HEK293 (cell line): ENCODE data around the gene CEP120.

ENCODE experiments used
- CTCF ChIA-PET: fragments of 350-600 bp; formaldehyde crosslinking; extraction: SDS; loops from one replicate; lab custom pipeline; 2021; ENCODE audit warnings: antibody characterized with exemption; lab: Yijun Ruan, JAX
- POLR2A ChIA-PET: fragments of 300-600 bp; formaldehyde crosslinking; extraction: SDS; loops from one replicate; lab custom pipeline; 2020; ENCODE audit warnings: antibody characterized with exemption, inconsistent platforms; lab: Yijun Ruan, JAX
- H3K27ac ChIP-seq: fragments of 200-500 bp; sonication (Bioruptor generic); 2 replicates; pipeline ENCODE4 v1.5.1; 2014; ENCODE audit warnings: low read depth, low read length, control low read depth, inconsistent platforms; ENCODE audit errors: extremely low read depth
- H3K36me3 ChIP-seq, 2 experiments: fragments of 200-500 bp in 1 of 2; sonication (Bioruptor generic) in 1 of 2; 1 replicate in 1 of 2; 2 replicates in 1 of 2; pipeline ENCODE4 v1.5.1; 2014 to 2017; ENCODE audit warnings: inconsistent platforms in 2 of 2, low read length in 2 of 2; ENCODE audit not compliant: control insufficient read depth in 2 of 2, insufficient read depth in 1 of 2
- H3K4me1 ChIP-seq: fragments of 200-500 bp; sonication (Bioruptor generic); 2 replicates; pipeline ENCODE4 v1.5.1; 2014; ENCODE audit warnings: mild to moderate bottlenecking, low read length, inconsistent platforms; ENCODE audit not compliant: control insufficient read depth, insufficient read depth
- H3K4me3 ChIP-seq: 2 replicates; pipeline ENCODE4 v1.5.1; 2011; ENCODE audit warnings: low read depth, mild to moderate bottlenecking, control low read depth, low read length, moderate library complexity
- H3K9me3 ChIP-seq: fragments of 200-500 bp; sonication (Bioruptor generic); 2 replicates; pipeline ENCODE4 v1.5.1; 2014; ENCODE audit warnings: low read depth, low read length, inconsistent platforms; ENCODE audit not compliant: control insufficient read depth, insufficient read depth
- FEZF1 ChIP-seq: fragments of 450-650 bp; formaldehyde crosslinking; IDR thresholded peaks from 2 replicates; pipeline ENCODE4 v1.5.1; 2016; ENCODE audit warnings: missing biosample characterization, missing genetic modification characterization
- REPIN1 ChIP-seq: fragments of 450-650 bp; formaldehyde crosslinking; IDR thresholded peaks from 2 replicates; pipeline ENCODE4 v1.5.1; 2017; ENCODE audit warnings: missing biosample characterization, missing genetic modification characterization, low read depth
- SCRT1 ChIP-seq: fragments of 450-650 bp; formaldehyde crosslinking; IDR thresholded peaks from 2 replicates; pipeline ENCODE4 v1.5.1; 2016; ENCODE audit warnings: missing biosample characterization, missing genetic modification characterization, borderline replicate concordance
- SCRT2 ChIP-seq: fragments of 450-650 bp; formaldehyde crosslinking; IDR thresholded peaks from 2 replicates; pipeline ENCODE4 v1.5.1; 2016; ENCODE audit warnings: missing biosample characterization, missing genetic modification characterization
- TCF7L2 ChIP-seq: IDR thresholded peaks from 2 replicates; pipeline ENCODE4 v1.6.1; 2011; ENCODE audit warnings: low read depth, mild to moderate bottlenecking, inconsistent platforms, low read length, moderate library complexity, borderline replicate concordance
- ZBTB44 ChIP-seq: fragments of 450-650 bp; IDR thresholded peaks from 2 replicates; pipeline ENCODE4 v1.5.1; 2018; ENCODE audit warnings: missing biosample characterization, mild to moderate bottlenecking, missing genetic modification characterization
- ZBTB6 ChIP-seq: fragments of 450-650 bp; formaldehyde crosslinking; IDR thresholded peaks from 2 replicates; pipeline ENCODE4 v1.5.1; 2017; ENCODE audit warnings: missing biosample characterization, missing genetic modification characterization
- ZFP69B ChIP-seq: fragments of 450-650 bp; formaldehyde crosslinking; IDR thresholded peaks from 2 replicates; pipeline ENCODE4 v1.5.1; 2016; ENCODE audit warnings: missing biosample characterization, missing genetic modification characterization
- ZNF132 ChIP-seq: fragments of 450-650 bp; formaldehyde crosslinking; IDR thresholded peaks from 2 replicates; pipeline ENCODE4 v1.5.1; 2017; ENCODE audit warnings: missing biosample characterization, missing genetic modification characterization, borderline replicate concordance
- ZNF202 ChIP-seq: fragments of 450-650 bp; formaldehyde crosslinking; IDR thresholded peaks from 2 replicates; pipeline ENCODE4 v1.5.1; 2016; ENCODE audit warnings: missing biosample characterization, missing genetic modification characterization, borderline replicate concordance
- ZNF23 ChIP-seq: fragments of 450-650 bp; formaldehyde crosslinking; IDR thresholded peaks from 2 replicates; pipeline ENCODE4 v1.5.1; 2016; ENCODE audit warnings: missing biosample characterization, missing genetic modification characterization, borderline replicate concordance
- ZNF24 ChIP-seq: fragments of 450-650 bp; formaldehyde crosslinking; IDR thresholded peaks from 2 replicates; pipeline ENCODE4 v1.5.1; 2016; ENCODE audit warnings: missing biosample characterization, missing genetic modification characterization
- ZNF302 ChIP-seq: fragments of 450-650 bp; formaldehyde crosslinking; IDR thresholded peaks from 2 replicates; pipeline ENCODE4 v1.5.1; 2016; ENCODE audit warnings: missing biosample characterization, missing genetic modification characterization, low read depth
- ZNF324 ChIP-seq: fragments of 450-650 bp; formaldehyde crosslinking; IDR thresholded peaks from 2 replicates; pipeline ENCODE4 v1.5.1; 2016; ENCODE audit warnings: missing biosample characterization, missing genetic modification characterization
- ZNF335 ChIP-seq: fragments of 450-650 bp; formaldehyde crosslinking; conservative IDR thresholded peaks from 2 replicates; pipeline ENCODE4 v1.5.1; 2016; ENCODE audit warnings: missing biosample characterization, missing genetic modification characterization
- ZNF426 ChIP-seq: fragments of 450-650 bp; formaldehyde crosslinking; IDR thresholded peaks from 2 replicates; pipeline ENCODE4 v1.5.1; 2017; ENCODE audit warnings: missing biosample characterization, missing genetic modification characterization, mild to moderate bottlenecking, inconsistent platforms, moderate library complexity
- ZNF555 ChIP-seq: fragments of 450-650 bp; formaldehyde crosslinking; conservative IDR thresholded peaks from 2 replicates; pipeline ENCODE4 v1.5.1; 2017; ENCODE audit warnings: missing biosample characterization, mild to moderate bottlenecking, missing genetic modification characterization, inconsistent platforms
- ZNF645 ChIP-seq: fragments of 450-650 bp; formaldehyde crosslinking; IDR thresholded peaks from 2 replicates; pipeline ENCODE4; 2016; ENCODE audit warnings: missing biosample characterization, missing genetic modification characterization
- ZNF701 ChIP-seq: fragments of 450-650 bp; formaldehyde crosslinking; IDR thresholded peaks from 2 replicates; pipeline ENCODE4 v1.5.1; 2016; ENCODE audit warnings: missing biosample characterization, missing genetic modification characterization

Gene CEP120

GRCh38 chr5:123429993-123430392 lies 6.8 kb upstream of the CEP120 start:
- ChIA-PET CTCF (no interaction called here), POLR2A (no interaction called here)
- TF ChIP-seq REPIN1 (tag by site-specific recombination) (no peak), ZNF335 (tag by site-specific recombination) (0 out of 2 replicates have a peak, but pooled peaks have one; percentile 26)
- Histone ChIP-seq H3K36me3 (no peaks in the 10 kb centered on the region; a peak in 1 of 3 replicates), H3K9me3 (no peaks in the 10 kb centered on the region), H3K27ac (no peak overlapping the region), H3K4me1 (peaks cover 6% of the 10 kb centered on the region), H3K4me3 (no peak overlapping the region)

- Histone ChIP-seq H3K4me1 (peaks cover 6% of the 10 kb centered on the region), H3K36me3 (no peaks in the 10 kb centered on the region; a peak in 1 of 3 replicates), H3K27ac (no peak overlapping the region), H3K9me3 (no peaks in the 10 kb centered on the region), H3K4me3 (no peak overlapping the region)
- TF ChIP-seq ZNF132 (no peak), ZNF23 (tag by site-specific recombination) (no peak)
- POLR2A ChIA-PET: no interaction called here
- CTCF ChIA-PET: no interaction called here
Observed at GRCh38 chr5:123429221-123429954, 6.2 kb upstream of the CEP120 start.

GRCh38 chr5:123428521-123429220 lies 5.5 kb upstream of the CEP120 start:
- CTCF ChIA-PET: no interaction called here

More at GRCh38 chr5:123428521-123429220, 5.5 kb upstream of the CEP120 start:
- no peaks in the 10 kb centered on the region for H3K9me3 ChIP-seq
- H3K36me3 ChIP-seq: no peaks in the 10 kb centered on the region; a peak in 1 of 3 replicates
- POLR2A ChIA-PET: interaction anchor here (0.6 kb wide), 1 partner anchor 598 kb away, joined by 4 read pairs; no protein-coding TSS in a partner anchor
- no peak overlapping the region for H3K27ac ChIP-seq
- TF ChIP-seq TCF7L2 (no peak), ZFP69B (tag by site-specific recombination) (0 out of 2 replicates have a peak, but pooled peaks have one; percentile 17), ZNF426 (tag by site-specific recombination) (no peak), ZBTB6 (tag by site-specific recombination) (peak; percentile 60), ZNF324 (tag by site-specific recombination) (no peak), SCRT2 (tag by site-specific recombination) (0 out of 2 replicates have a peak, but pooled peaks have one; percentile 10), ZNF645 (tag by site-specific recombination) (no peak), SCRT1 (tag by site-specific recombination) (0 out of 2 replicates have a peak, but pooled peaks have one; percentile 28), ZNF302 (no peak), ZNF555 (tag by site-specific recombination) (no peak), ZBTB44 (tag by site-specific recombination) (no peak), ZNF202 (tag by site-specific recombination) (no peak), FEZF1 (tag by site-specific recombination) (peak; percentile 84), ZNF701 (tag by site-specific recombination) (no peak), ZNF24 (tag by site-specific recombination) (no peak)
- peaks cover 6% of the 10 kb centered on the region for H3K4me1 ChIP-seq
- H3K4me3 ChIP-seq: no peak overlapping the region
